ENCODE measurements around the gene ARF3. TPM values are rescaled to one million over a fixed set of nuclear protein-coding genes. Genes with fewer than 3 reads are reported as not detected.

ARF3 gene
- total and polyA plus RNA-seq, 2 of the 13 experiments (the other 11 are each of a cell fraction or from before 2014, with no cell fraction given), result 53.8 to 57.9 TPM

GRCh38 chr12:48910196-48910595 is 47.1 kb downstream of the ARF3 start (continued):
- TF ChIP-seq ZNF343 (CRISPR knock-in tag; IDR thresholded peaks at IDR 0.05) (no peak), SNAPC4 (CRISPR knock-in tag; IDR thresholded peaks at IDR 0.05) (no peak), RBM22 (optimal IDR thresholded peaks at IDR 0.05; ENCODE audit: low read length) (no peak), ZNF781 (CRISPR knock-in tag; IDR thresholded peaks at IDR 0.05; ENCODE audit: borderline replicate concordance, not compliant biosample characterization) (no peak), HOXA7 (CRISPR knock-in tag; IDR thresholded peaks at IDR 0.05) (no peak), ZNF674 (CRISPR knock-in tag; IDR thresholded peaks at IDR 0.05; ENCODE audit: low read depth) (no peak), MEF2D (CRISPR knock-in tag; IDR thresholded peaks at IDR 0.05) (0 out of 2 replicates have a peak, but pooled peaks have one; percentile 67), KLF15 (CRISPR knock-in tag; IDR thresholded peaks at IDR 0.05; ENCODE audit: borderline replicate concordance) (no peak), KDM6A (CRISPR knock-in tag; IDR thresholded peaks at IDR 0.05; ENCODE audit: low read depth) (no peak; the same call in 1 of the 2 replicates), RAD51 (IDR thresholded peaks at IDR 0.05; ENCODE audit: borderline replicate concordance) (no peak), ZNF543 (CRISPR knock-in tag; IDR thresholded peaks at IDR 0.05) (peak; percentile 41; the same call in 1 of the 2 replicates), MAFF (IDR thresholded peaks at IDR 0.05; ENCODE audit: low read depth, low read length) (no peak), ZNF883 (CRISPR knock-in tag; IDR thresholded peaks at IDR 0.05; ENCODE audit: not compliant biosample characterization) (no peak), ZMYM4 (CRISPR knock-in tag; IDR thresholded peaks at IDR 0.05) (no peak; the same call in 1 of the 2 replicates), ZNF230 (CRISPR knock-in tag; IDR thresholded peaks at IDR 0.05) (no peak), ZNF615 (CRISPR knock-in tag; IDR thresholded peaks at IDR 0.05; ENCODE audit: borderline replicate concordance) (no peak), ZNF782 (CRISPR knock-in tag; IDR thresholded peaks at IDR 0.05; ENCODE audit: borderline replicate concordance) (no peak), HCFC1 (IDR thresholded peaks at IDR 0.05; ENCODE audit: low read depth, low read length) (no peak), PCBP2 (optimal IDR thresholded peaks at IDR 0.05; ENCODE audit: low read depth, low read length, poor library complexity, severe bottlenecking) (no peak), KDM3A (CRISPR knock-in tag; IDR thresholded peaks at IDR 0.05; ENCODE audit: low read depth) (peak; percentile 44; the same call in 1 of the 2 replicates), KLF12 (CRISPR knock-in tag; IDR thresholded peaks at IDR 0.05; ENCODE audit: borderline replicate concordance) (no peak), ZNF124 (CRISPR knock-in tag; IDR thresholded peaks at IDR 0.05) (peak; percentile 54; the same call in 1 of the 2 replicates), ZNF790 (CRISPR knock-in tag; IDR thresholded peaks at IDR 0.05; ENCODE audit: borderline replicate concordance) (no peak), ZNF20 (CRISPR knock-in tag; IDR thresholded peaks at IDR 0.05) (no peak), JARID2 (CRISPR knock-in tag; IDR thresholded peaks at IDR 0.05; ENCODE audit: insufficient replicate concordance) (no peak)

Data from HepG2 (cell line).